ENCODE measurements around the gene NGB. TPM values are rescaled to one million over a fixed set of nuclear protein-coding genes. Genes with fewer than 3 reads are reported as not detected.

Gene NGB
- total and polyA plus RNA-seq, 9 of the 15 experiments (the other 6 are each of a cell fraction or from before 2014, with no cell fraction given), result not detected

DNA sequence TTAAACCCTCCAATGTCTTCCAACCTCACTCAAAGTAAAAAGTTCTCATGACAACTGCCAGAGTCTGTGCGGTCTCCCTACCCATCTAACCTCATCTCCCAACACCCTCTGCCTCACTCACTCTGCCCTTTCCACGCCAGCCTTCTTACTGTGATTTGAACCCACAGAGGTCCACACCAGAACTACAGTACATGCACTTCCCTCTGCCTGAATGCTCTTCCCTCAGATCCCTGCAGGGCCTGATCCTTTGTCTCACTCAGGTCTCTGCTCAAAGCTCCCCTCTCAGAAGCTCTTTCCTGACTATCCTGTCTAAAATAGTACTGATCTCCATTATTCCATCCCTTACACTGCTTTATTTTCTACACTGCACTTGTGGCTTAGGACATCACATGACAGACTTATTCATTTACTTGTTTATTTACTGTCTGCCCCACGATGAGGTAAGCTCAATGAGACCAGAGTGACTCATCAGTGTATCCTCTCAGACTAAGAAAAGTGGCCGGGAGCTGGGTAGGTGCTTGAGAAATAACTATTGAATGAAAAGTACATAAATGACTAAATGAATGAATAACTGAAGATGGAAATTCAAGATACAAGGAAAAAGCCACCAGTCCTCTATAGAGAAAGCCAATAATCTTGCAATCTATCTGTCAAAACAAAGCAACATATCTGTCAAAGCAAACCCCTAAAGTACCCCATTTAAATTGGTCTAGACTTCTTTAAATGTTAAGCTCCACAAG lies 32.6 kb upstream of the NGB start (continued):
- TF ChIP-seq, protein P1, sequence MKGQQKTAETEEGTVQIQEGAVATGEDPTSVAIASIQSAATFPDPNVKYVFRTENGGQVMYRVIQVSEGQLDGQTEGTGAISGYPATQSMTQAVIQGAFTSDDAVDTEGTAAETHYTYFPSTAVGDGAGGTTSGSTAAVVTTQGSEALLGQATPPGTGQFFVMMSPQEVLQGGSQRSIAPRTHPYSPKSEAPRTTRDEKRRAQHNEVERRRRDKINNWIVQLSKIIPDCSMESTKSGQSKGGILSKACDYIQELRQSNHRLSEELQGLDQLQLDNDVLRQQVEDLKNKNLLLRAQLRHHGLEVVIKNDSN (CRISPR knock-in tag; IDR thresholded peaks at IDR 0.05), result peak; percentile 56
- peak; percentile 96 for TF ChIP-seq JUN (IDR thresholded peaks at IDR 0.05; ENCODE audit: borderline replicate concordance, low read depth, low read length)
- TF ChIP-seq JUN (CRISPR knock-in tag; IDR thresholded peaks at IDR 0.05; ENCODE audit: borderline replicate concordance), result no peak
- TF ChIP-seq ATF7 (IDR thresholded peaks at IDR 0.05), result peak; percentile 84
- TF ChIP-seq, protein P2, sequence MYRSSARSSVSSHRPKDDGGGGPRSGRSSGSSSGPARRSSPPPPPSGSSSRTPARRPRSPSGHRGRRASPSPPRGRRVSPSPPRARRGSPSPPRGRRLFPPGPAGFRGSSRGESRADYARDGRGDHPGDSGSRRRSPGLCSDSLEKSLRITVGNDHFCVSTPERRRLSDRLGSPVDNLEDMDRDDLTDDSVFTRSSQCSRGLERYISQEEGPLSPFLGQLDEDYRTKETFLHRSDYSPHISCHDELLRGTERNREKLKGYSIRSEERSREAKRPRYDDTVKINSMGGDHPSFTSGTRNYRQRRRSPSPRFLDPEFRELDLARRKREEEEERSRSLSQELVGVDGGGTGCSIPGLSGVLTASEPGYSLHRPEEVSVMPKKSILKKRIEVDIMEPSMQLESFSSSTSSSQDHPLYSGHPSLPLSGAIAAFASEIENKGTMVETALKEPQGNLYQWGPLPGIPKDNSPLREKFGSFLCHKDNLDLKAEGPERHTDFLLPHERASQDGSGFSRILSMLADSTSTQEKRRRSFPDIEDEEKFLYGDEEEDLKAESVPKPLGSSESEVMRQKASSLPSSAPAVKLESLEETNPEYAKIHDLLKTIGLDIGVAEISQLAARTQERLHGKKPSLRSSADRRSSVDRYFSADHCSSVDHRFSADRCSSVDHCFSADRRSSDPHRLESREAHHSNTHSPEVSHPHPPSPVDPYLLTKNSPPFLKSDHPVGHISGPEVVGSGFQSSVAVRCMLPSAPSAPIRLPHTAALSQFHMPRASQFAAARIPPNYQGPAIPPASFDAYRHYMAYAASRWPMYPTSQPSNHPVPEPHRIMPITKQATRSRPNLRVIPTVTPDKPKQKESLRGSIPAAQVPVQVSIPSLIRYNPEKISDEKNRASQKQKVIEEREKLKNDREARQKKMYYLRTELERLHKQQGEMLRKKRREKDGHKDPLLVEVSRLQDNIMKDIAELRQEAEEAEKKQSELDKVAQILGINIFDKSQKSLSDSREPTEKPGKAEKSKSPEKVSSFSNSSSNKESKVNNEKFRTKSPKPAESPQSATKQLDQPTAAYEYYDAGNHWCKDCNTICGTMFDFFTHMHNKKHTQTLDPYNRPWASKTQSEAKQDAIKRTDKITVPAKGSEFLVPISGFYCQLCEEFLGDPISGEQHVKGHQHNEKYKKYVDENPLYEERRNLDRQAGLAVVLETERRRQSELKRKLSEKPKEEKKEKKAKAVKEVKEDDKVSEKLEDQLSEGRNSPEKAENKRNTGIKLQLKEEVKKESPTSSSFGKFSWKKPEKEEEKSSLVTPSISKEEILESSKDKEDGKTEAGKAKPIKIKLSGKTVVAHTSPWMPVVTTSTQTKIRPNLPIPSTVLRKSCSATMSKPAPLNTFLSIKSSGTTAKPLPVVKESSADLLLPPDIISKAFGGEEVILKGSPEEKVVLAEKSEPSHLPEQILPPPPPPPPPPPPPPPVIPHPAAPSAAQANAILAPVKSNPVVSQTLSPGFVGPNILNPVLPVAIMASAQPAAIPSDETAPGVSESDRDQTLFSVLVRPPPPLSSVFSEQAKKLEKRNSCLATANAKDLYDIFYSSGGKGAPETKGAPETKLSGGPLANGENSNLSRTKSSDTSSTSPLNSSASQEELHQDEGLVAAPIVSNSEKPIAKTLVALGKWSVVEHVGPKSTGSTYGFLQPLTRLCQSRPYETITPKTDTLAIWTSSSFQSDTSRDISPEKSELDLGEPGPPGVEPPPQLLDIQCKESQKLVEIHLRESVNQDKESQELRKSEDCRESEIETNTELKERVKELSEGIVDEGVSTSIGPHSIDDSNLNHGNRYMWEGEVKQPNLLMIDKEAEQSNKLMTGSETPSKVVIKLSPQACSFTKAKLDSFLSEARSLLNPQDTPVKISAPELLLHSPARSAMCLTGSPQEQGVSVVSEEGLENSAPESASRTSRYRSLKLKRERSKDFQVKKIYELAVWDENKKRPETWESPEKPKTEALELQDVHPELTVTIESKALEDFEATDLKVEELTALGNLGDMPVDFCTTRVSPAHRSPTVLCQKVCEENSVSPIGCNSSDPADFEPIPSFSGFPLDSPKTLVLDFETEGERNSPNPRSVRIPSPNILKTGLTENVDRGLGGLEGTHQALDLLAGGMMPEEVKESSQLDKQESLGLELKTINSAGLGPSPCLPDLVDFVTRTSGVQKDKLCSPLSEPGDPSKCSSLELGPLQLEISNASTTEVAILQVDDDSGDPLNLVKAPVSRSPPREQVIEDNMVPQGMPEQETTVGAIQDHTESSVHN (IDR thresholded peaks at IDR 0.05; ENCODE audit: borderline replicate concordance in 1 of 2, low read depth in 1 of 2), result 0 out of 4 replicates have a peak, but pooled peaks of 1 of the 2 experiments have one; percentile 38
- TF ChIP-seq, protein P3, sequence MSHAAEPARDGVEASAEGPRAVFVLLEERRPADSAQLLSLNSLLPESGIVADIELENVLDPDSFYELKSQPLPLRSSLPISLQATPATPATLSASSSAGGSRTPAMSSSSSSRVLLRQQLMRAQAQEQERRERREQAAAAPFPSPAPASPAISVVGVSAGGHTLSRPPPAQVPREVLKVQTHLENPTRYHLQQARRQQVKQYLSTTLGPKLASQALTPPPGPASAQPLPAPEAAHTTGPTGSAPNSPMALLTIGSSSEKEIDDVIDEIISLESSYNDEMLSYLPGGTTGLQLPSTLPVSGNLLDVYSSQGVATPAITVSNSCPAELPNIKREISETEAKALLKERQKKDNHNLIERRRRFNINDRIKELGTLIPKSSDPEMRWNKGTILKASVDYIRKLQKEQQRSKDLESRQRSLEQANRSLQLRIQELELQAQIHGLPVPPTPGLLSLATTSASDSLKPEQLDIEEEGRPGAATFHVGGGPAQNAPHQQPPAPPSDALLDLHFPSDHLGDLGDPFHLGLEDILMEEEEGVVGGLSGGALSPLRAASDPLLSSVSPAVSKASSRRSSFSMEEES (CRISPR knock-in tag; IDR thresholded peaks at IDR 0.05), result peak; percentile 71
- TF ChIP-seq POLR2G (IDR thresholded peaks at IDR 0.05; ENCODE audit: low read depth, low read length), result no peak
- peak; percentile 9; the same call in 1 of the 2 replicates for TF ChIP-seq MAFF (IDR thresholded peaks at IDR 0.05; ENCODE audit: low read length)
- peak; percentile 50; the same call in 1 of the 2 replicates for TF ChIP-seq SMARCA4 (IDR thresholded peaks at IDR 0.05)
- peak; percentile 76; the same call in 1 of the 2 replicates for TF ChIP-seq FOXJ2 (tag; IDR thresholded peaks at IDR 0.05)
